NCI-H1694 (cell line): ENCODE results near the gene LNX1.

Source experiments
- DNase-seq: peaks from one replicate; lab custom pipeline; 2025; lab: John Stamatoyannopoulos, UW

LNX1 gene

GRCh38 chr4:53571936-53572599, 19.2 kb downstream of the LNX1 start:
- no peak for DNase-seq

DNA sequence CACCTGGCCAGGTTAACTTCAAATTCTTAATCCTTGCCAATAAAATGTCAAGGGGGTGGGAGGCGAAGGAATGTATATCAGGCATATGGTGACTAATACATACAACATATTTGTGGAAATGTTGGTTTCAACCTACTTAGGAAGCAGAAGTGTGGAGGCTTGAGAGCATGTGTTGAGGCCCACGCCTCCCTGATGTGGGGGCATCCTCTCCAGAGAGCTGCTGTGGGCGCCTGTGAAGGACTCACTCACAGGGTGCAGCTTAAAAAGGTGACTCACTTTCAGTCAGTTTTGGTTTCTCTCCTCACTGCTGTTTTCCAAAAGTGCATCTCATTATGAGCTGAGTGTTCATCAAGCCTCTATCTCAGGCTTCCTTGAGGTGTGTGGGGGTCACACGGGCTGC, 27.5 kb downstream of the LNX1 start:
- no peak for DNase-seq

DNA sequence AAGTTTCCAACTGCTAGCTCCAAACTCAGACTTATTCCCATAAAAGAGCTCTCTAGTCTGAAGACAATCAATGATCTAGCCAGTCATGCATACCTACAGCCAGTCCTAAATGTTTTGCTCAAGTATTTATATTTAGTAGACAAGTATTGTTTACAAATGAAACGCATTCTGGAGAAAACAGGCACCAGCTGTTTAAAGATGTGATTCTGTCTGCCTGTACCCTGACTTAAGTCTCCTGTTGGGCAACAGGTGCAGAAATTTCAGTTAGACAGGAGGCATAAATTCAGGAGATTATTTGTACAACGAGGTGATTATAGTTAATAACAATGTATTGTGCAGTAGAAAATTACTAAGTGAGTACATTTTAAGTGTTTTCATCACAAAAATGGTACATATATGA, 28.9 kb downstream of the LNX1 start:
- DNase-seq, result no peak

- DNase-seq, result no peak
Observed at GRCh38 chr4:53559021-53559620, 32.2 kb downstream of the LNX1 start.

DNA sequence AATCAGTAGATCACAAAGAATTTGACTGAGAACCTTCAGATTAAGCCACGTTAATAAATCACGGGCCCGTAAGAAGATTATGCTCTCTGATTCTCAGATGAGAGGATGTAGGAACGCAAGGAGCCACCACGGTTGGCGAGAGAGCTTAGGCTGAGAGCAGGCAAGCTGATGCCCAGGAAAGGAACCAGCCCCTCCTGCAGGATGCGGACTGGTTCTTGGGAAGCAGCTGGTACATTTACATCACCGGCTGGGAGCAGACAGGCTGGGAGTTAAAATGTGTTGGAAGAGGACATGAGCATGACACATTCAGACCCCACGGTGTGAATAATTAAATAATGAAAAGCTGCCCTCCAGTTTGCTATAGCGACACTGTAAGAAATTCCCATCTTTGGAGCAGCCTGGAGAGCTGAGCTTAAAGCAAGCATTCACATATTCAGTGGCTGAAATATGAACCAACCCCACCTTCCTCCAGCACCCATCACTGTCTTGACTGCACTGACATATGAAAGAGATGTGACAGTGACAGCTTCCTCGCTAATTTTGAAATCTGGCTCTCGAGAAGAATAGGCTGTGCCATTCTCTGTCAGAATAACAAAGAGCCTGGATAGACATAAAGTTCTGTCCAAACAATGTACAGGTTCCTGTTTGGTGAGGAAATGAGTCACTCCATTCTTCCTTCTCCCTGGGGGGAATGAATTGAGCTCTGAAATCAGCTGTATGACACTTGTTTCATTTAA, 33.1 kb downstream of the LNX1 start:
- DNase-seq, result no peak

- no peak for DNase-seq
Observed at GRCh38 chr4:53557669-53558064, 33.6 kb downstream of the LNX1 start.

DNA sequence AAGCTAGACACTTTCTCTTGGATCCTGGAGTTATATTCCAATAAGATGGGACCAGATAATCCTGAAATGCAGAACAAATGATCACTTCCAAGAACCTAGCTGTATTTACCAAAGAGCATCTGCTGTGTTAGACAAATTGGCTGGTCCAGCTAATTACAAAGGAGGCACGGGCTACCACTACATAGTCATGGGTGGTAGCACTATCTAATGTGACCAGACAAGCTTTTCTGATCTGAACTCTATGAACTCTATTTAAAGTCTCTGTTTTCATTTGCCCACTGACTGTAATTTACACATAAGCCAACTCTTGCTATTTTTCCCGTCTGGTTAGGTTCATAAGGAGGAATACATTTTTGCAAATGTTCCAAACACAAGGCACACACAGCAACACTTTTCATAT, 34.6 kb downstream of the LNX1 start:
- DNase-seq, result no peak

- no peak for DNase-seq
Observed at GRCh38 chr4:53553486-53554210, 37.6 kb downstream of the LNX1 start.

- no peak for DNase-seq
Observed at GRCh38 chr4:53552711-53553110, 38.6 kb downstream of the LNX1 start.

GRCh38 chr4:53551958-53552357, 39.3 kb downstream of the LNX1 start:
- no peak for DNase-seq

GRCh38 chr4:53551281-53551864, 39.9 kb downstream of the LNX1 start:
- no peak for DNase-seq

GRCh38 chr4:53548662-53549061, 42.6 kb downstream of the LNX1 start:
- no peak for DNase-seq

- DNase-seq, result no peak
Observed at GRCh38 chr4:53547983-53548382, 43.3 kb downstream of the LNX1 start.

DNA sequence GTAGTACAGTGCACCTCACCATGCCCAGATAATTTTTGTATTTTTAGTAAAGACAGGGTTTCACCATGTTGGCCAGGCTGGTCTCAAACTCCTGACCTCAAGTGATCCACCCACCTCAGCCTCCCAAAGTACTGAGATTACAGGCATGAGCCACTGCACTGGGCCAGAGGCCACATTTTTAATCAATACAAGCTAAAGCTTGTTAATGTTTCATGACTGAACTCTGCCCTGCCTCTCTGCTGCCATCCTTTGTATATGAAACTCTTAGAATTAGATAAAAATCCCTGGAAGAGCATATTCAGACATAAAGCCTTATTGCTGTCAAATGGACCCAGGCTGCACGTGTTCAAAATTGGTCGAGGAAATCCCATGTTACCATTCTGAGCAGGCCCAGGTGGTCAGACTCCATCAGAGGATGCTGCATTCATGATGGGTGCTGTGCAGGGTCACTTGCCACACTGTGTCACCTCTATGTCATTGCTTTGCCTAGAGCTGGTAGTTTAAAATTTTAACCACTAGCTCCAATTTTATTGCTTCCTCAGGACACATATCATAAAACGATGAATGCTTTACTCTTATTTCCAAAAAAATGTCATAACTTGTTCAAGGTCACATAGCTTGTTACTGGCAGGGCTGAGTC, 45.2 kb downstream of the LNX1 start:
- DNase-seq, result no peak

DNA sequence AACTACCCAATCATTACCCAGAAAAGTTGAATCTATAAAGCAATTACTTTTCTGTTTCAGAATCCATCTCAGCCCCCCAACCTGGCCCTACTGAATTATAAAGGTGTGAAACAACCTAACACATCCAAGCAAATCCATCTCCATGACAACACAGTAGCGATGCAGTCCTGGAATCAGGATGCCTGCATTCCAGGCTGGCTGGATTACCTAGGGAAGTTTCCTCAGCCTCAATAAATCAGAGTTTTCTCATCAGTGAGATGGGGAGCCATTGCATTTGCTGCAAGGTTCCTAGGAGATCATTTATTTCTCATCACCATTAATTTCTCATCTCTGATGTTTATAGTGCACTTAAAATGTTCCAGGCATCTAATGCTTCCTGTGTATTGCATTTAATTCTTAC, 46.0 kb downstream of the LNX1 start:
- no peak for DNase-seq

DNA sequence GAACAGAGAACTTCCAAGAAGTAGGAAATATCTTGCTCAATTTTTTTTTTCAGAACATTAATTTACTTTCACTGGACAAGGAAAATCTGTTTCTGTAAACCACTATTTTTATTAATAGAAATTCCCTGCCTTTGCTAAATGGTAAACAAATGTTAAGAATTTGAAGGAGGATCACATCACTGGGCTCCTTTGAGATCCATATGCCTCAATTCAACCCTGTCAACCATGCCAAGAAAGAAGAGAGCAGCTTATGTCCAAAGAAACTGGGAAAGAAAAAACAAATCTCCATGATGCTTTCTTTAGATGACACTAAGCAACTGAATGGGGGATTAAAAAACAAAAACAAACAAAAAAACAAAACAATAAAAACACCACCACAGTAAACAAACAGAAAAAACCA, 47.7 kb downstream of the LNX1 start:
- DNase-seq, result no peak

DNA sequence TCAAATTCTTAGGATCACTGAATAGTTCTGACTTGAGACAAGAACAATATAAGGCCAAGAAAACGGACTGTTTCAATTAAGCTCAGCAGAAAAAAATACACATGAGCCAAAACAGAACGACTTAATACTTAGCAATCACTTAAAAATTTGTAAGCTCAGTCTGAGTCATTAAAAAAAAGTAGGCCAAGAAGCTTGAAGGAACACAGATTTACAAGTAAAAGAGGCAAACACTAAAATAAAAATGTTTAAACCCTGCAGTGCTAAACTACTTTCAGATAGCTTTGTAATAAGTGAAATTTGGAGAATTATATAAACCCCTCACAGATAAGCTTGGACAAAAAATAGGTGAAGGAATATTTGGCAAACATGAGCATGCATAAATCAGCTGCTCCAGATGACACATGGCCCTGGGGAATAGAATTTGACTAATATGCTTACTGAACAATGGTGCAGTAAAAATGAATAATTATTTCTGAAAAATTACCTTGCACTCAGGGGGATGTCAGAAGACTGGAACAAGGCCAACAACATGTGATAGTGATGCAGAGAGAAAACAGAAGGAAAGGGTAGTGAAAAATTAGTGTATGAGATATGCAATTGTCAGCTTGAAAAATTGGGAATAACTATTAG, 49.6 kb downstream of the LNX1 start:
- peak; percentile 69 for DNase-seq

GRCh38 chr4:53538756-53539155, 52.5 kb downstream of the LNX1 start:
- DNase-seq, result no peak

GRCh38 chr4:53537606-53538005, 53.7 kb downstream of the LNX1 start:
- no peak for DNase-seq

DNA sequence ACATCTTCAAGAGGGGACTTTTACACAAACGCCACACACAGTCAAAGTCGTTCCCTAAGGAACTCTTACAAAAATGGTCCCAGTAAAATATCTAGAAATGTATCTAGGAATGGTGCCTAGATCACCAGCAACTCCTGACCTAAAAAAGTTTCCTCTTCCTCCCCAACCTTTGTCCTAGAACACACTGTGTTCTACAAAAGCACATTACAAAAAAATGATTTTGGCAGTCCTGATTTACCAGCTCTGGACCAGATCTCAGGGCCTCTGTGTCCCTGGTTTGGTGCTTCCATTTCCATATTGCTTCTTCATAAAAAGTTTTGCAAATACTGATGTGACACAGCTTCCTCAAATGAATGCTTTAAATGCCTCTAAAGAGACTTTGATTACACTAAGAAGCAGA, 55.0 kb downstream of the LNX1 start:
- DNase-seq, result no peak

DNA sequence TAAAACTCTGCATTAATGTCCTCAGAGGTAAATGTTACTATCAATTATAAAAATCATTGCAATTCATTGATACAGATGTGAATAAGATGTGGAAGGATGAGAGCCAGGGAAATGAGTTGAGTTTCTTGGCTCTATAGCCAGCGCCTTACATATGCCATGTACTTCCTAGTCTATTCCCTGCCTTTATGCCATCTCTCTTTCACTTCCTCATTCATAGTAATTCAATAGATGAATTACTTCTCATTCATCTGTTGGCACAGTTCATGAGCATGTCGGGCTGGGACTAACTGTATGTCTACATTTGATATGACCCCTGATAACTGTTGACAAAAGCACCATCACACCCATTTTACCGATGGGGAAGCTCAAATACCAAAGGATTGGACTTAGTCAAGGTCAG, 55.7 kb downstream of the LNX1 start:
- DNase-seq, result no peak
